Measurements from ENCODE around the gene EMP1.

The EMP1 gene, protein sequence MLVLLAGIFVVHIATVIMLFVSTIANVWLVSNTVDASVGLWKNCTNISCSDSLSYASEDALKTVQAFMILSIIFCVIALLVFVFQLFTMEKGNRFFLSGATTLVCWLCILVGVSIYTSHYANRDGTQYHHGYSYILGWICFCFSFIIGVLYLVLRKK

GRCh38 chr12:13196130-13196921, at the start of gene EMP1:
TSS of gene EMP1 (plus strand) at chr12:13196726. CDS start at chr12:13211511, 14,785 bp downstream.
- DNase-seq (ENCODE audit: low read depth, low spot score): peak; percentile 64

- DNase-seq (ENCODE audit: low read depth, low spot score): no peak
Measured at GRCh38 chr12:13147688-13148484, 48.6 kb upstream of the EMP1 start.

DNA sequence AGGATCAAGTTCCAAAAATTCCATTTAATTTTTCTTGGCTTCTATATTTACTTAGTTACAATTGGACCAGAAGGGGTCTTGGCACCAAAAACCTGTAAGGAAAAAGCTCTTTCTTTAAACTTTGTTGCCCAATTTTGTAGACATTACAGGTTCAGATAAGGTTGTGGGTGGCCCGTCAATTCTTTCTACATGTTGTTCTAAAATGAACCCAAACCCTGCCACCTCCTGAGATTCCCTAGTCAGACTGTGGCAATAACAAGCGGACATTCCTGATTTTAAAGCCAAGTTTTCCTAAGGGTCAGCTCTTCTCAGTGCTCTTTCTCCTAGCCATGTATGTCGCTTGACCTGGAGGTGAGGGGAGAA, 48.1 kb upstream of the EMP1 start:
- no peak for DNase-seq (ENCODE audit: low read depth, low spot score)

GRCh38 chr12:13149411-13149810, 47.1 kb upstream of the EMP1 start:
- no peak for DNase-seq (ENCODE audit: low read depth, low spot score)

DNA sequence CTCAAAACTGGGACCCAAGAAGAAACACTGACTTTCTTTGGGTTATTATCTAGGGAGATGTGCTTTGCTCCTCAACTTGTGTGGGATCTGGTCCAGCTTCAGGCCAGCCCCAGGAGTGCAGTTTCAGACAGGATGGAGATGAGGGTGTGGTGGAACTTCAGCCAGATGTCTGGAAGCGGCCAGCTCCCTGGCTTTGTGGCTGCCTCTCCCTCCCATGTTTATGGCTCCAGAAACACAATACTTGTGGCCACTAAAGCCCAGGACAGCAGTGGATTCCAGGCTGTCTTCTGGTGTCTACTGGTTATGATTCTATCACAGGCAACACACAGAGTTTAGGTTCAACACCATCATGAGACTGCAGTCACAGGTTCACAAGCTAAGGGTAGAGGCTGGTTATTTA, 44.2 kb upstream of the EMP1 start:
- DNase-seq (ENCODE audit: low read depth, low spot score): no peak

- no peak for DNase-seq (ENCODE audit: low read depth, low spot score)
Measured at GRCh38 chr12:13152756-13153155, 43.8 kb upstream of the EMP1 start.

DNA sequence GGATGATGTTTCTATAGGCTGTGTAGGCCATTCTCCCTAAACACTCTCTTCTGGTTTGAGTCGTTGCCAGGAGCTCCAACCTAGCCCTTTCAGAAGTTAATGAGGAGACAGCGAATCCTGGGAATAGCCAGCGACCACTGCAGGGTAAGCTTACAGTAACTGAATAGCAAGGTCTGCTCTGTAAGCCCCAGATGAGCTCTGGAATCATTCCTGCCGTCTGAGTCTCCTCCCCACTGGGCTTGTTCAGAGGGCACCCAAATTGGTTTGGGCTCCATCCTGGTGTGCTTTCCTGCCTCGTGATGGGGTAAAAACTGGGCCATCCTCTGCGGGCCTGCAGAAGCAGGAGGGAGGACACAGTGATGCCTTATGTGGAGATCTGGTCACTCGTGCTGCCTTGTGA, 43.3 kb upstream of the EMP1 start:
- DNase-seq (ENCODE audit: low read depth, low spot score): no peak

DNA sequence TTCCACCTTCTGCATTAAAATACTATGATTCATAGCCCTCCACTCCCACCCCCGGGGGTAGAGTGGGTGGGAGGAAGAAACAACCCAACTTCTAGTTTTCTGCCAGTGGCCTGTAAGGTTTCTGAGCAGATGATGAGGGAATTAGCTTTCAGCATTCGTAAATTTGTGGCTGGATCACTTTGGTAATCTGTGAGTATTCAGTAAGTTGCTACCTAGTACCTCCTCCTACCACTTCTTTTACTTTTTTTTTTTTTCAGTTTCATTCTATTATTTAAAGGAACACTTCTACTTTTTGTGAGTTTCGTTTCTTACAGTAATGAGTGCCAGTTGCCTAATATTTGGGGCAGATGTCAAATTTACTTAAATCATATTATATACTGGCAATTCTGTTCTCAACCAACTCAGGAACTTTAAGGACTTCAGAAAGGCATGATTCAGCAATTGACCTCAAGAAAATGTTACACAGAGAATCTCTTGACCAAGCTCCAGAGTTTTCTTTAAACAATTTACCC, 42.4 kb upstream of the EMP1 start:
- DNase-seq (ENCODE audit: low read depth, low spot score): no peak

- no peak for DNase-seq (ENCODE audit: low read depth, low spot score)
Measured at GRCh38 chr12:13154831-13155230, 41.7 kb upstream of the EMP1 start.

DNA sequence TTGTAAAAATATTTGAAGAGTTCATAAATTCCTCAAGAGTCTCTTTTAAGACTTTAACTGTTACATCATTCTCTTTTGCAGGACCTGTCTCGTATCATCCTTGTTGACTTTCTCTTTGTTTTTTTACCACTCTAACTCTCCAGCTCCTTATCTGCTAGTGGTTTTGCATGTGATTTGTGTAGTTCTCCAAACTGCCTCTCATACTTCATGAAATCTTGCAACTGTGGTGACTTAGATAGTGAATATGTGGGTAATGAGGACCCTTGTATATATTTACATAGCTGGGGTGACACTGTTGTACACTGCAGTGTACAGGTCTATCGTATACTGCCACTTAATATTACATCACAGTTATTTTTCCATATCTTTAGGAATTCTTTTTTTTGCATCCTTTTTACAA, 40.2 kb upstream of the EMP1 start:
- no peak for DNase-seq (ENCODE audit: low read depth, low spot score)

DNA sequence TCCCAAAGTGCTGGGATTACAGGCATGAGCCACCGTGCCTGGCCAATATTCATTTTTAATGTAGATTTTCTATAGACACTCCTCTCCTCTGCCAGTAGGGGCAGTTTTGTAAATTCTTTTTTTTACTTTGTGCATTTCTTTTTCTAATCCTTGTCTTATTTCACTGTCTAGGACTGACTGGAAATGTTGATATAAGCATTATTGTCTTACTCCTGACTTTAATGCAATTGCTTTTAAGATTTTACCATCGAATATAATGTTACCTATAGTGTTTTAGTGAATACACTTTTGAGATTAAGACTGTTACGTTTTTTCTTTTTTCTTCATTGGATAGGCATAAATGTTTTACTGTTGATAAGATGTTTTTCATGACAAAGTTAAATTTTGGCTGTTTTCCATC, 35.4 kb upstream of the EMP1 start:
- no peak for DNase-seq (ENCODE audit: low read depth, low spot score)

GRCh38 chr12:13162904-13163303, 33.6 kb upstream of the EMP1 start:
- DNase-seq (ENCODE audit: low read depth, low spot score): no peak

DNA sequence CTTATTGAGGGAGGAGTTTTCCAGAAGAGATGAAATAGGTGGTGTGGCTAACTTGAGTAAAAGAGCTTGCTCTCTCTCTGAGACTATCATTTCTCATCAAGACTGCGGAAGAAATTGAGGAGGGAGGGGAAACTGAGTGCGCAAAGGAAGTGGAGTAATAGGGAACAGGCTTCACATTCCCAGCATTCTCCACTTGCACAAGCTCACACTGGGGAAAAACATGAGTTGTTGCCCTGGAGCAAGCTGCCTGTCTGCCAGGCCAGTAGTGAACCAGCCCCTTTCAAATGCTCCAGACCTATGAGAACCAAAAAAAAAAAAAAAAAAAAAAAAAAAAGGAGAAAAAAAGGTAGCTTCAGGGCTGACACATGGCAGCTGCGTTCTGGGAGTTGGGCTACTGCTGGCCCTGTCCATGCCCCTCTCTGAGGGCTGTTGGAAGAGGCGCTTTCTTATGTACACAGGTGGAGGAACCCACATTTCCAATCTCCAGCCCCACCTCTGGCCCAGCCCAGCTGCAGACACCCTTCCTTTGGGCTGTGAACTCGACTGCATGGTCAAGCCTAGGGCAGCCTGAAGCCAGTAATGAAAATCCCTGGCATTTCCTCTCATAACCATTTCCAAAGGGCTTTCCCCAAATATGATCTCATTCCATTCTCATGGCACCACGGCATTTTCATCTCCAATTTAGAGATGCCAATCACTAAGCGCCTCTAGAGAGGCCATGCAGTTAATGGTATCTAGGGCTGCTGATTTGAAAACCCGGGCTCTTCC, 32.5 kb upstream of the EMP1 start:
- DNase-seq (ENCODE audit: low read depth, low spot score): no peak

- no peak for DNase-seq (ENCODE audit: low read depth, low spot score)
Measured at GRCh38 chr12:13164921-13165616, 31.5 kb upstream of the EMP1 start.

- DNase-seq (ENCODE audit: low read depth, low spot score): peak; percentile 64
Measured at GRCh38 chr12:13165617-13166041, 30.9 kb upstream of the EMP1 start.

DNA sequence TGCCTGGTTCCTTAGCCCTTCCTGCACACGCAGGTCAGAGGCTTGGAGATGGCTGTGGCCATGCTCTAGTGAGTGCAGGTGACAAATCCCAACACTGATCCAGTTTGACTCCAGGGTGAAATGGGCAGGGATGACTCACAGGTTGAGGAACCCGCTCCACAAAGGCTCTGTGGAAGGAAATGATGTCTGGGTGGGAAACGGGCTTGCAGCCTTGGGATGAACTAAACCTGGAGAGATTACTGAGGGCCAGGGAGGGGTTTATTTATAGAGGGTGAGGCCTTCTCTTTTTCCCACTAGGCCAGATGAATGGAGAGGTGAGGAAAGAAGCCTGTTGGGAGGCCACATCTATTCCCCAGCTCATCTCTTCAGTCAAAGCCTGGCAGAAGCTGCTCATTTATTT, 29.3 kb upstream of the EMP1 start:
- no peak for DNase-seq (ENCODE audit: low read depth, low spot score)

- DNase-seq (ENCODE audit: low read depth, low spot score): no peak
Measured at GRCh38 chr12:13167906-13168305, 28.6 kb upstream of the EMP1 start.

DNA sequence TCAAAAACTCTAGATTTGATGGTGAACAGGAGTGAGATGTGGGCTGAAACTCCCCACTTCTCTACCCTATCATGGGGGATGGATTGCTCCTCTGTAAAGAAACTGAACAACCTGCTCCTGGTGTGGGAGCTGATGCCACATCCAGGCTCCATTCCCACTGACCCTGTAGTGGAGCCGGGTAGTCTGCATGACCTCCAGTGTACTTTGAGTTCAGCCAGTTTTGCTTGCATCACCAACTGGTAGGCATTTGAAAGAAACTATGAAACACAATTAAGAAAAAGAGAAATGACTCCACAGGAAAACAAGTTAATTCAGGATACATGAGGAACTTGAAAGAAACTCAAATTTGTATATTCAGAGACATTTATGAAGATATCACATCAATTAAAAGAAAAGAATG, 27.3 kb upstream of the EMP1 start:
- no peak for DNase-seq (ENCODE audit: low read depth, low spot score)

- no peak for DNase-seq (ENCODE audit: low read depth, low spot score)
Measured at GRCh38 chr12:13170892-13171490, 25.5 kb upstream of the EMP1 start.

DNA sequence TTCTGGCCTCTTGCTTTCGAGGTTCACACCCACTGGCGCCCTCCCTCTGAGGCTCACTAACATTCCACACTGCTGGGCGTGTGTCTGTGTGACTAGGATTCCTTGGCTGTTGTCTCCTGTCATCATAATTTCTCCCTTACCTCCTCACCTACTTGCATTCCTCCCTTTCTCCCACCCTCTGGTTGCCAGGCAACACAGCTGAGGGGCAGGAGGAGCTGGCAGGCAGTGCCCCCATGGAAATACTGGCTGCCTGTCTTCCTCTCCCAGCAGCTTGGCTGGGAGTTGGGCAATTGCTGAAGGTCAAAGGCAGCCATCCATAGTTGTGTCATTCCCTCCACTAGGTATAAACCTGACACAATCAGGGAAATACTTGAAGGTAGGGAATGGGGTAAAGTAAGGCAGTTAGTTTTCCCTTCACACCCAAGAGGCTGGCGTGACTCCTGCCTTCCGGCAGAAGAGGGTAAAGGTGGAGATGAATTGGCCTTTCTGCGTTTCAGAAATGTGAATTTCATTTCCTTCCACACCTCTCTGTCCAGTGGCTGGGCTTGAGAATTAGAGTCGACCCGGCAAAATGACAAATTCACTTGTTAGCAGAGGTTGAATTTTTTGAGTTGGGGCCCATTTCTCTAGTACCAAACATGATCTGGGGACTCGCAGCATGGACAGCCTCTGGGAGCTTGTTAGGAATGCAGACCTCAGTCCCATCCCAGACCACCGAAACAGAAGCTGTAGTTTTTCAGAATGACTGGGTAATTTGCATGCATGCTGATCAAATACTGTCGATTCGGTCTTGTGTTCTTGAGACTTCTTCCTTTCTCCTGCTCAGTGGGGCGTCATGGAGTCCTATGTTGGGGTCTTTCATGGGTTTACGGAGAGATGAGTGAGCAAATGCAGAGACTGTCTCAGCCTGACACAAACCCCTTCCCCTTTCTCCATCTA, 24.3 kb upstream of the EMP1 start:
- no peak for DNase-seq (ENCODE audit: low read depth, low spot score)
